GM12891 (cell line): ENCODE results near the gene PLSCR3.

Experiments used
- DNase-seq: peaks from one replicate; pipeline ENCODE4 v3.0.0; 2011; ENCODE audit warnings: low spot score; ENCODE audit not compliant: insufficient read length
- FAIRE-seq: peaks from 2 replicates; lab custom pipeline; 2011; peaks lifted over from hg19 to GRCh38; lab: Jason Lieb, UNC
- PAX5 ChIP-seq: IDR thresholded peaks from 2 replicates; pipeline ENCODE4 v1.6.1; 2011; ENCODE audit warnings: low read length, moderate library complexity, mild to moderate bottlenecking; ENCODE audit not compliant: insufficient read depth, severe bottlenecking
- POLR2A ChIP-seq: IDR thresholded peaks from 2 replicates; pipeline ENCODE4 v1.6.1; 2011; ENCODE audit warnings: low read depth, low read length, control low read depth
- POLR2AphosphoS5 ChIP-seq: IDR thresholded peaks from 2 replicates; pipeline ENCODE4 v1.6.1; 2011; ENCODE audit warnings: low read depth, low read length, control low read depth
- POU2F2 ChIP-seq: IDR thresholded peaks from 2 replicates; pipeline ENCODE4 v1.6.1; 2011; ENCODE audit warnings: low read depth, mild to moderate bottlenecking, control low read depth, low read length, moderate library complexity
- SPI1 ChIP-seq: IDR thresholded peaks from 2 replicates; pipeline ENCODE4 v1.6.1; 2011; ENCODE audit warnings: low read depth, low read length, control low read depth
- TAF1 ChIP-seq: IDR thresholded peaks from 2 replicates; pipeline ENCODE4 v1.6.1; 2011; ENCODE audit warnings: low read depth, low read length, control low read depth

Gene PLSCR3

DNA sequence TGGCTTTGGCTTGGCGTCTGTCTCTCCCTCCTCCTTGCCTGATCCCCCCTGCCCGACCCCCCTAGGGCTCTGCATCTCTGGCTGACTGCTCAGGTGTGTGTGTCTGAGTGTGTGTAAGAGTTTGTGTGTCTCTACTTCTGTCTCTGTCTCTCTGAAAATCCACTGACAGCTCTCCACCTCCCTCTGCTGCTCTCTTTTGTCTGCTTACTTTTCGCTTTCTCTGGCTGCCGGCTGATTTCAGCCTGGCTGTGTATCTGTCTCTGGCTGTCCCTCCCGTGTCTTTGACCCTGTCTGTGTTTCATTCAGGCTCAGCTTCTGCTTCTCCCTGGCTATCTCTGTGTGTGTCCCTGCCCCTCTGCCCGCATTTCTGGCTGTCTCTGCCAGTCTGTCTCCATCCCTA is 22.0 kb upstream of the PLSCR3 start:
- TF ChIP-seq POLR2AphosphoS5: no peak
- no peak for TF ChIP-seq SPI1
- TF ChIP-seq TAF1: no peak
- TF ChIP-seq POU2F2: no peak
- TF ChIP-seq PAX5: no peak
- TF ChIP-seq POLR2A: no peak
- no peak for DNase-seq
- no peak for FAIRE-seq

DNA sequence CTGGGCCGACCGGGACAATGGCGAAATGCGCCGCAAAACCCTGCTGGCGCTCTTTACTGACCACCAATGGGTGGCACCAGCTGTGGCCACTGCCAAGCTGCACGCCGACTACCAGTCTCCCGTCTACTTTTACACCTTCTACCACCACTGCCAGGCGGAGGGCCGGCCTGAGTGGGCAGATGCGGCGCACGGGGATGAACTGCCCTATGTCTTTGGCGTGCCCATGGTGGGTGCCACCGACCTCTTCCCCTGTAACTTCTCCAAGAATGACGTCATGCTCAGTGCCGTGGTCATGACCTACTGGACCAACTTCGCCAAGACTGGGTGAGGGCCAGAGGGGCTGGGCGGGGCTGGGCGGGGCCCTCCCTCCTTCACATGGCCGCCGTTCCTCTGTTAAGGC is 21.5 kb upstream of the PLSCR3 start:
- DNase-seq: no peak
- no peak for TF ChIP-seq POLR2A
- TF ChIP-seq PAX5: no peak
- no peak for TF ChIP-seq TAF1
- TF ChIP-seq POLR2AphosphoS5: no peak
- no peak for TF ChIP-seq POU2F2
- no peak for TF ChIP-seq SPI1
- FAIRE-seq: no peak

DNA sequence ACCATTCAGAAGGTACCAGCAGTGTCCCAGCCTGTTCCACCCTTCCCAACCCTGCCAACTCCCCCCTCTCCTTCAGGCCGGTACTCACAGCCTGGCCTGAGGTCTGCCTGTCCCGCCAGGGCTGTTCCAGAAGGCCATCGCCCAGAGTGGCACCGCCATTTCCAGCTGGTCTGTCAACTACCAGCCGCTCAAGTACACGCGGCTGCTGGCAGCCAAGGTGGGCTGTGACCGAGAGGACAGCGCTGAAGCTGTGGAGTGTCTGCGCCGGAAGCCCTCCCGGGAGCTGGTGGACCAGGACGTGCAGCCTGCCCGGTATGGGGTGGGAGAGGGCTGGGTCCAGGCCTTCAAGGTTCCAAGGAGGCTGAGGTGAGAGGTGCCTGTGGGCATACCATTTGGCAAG is 20.5 kb upstream of the PLSCR3 start:
- FAIRE-seq (no peak), DNase-seq (no peak)
- TF ChIP-seq SPI1 (no peak), POLR2AphosphoS5 (no peak)

DNA sequence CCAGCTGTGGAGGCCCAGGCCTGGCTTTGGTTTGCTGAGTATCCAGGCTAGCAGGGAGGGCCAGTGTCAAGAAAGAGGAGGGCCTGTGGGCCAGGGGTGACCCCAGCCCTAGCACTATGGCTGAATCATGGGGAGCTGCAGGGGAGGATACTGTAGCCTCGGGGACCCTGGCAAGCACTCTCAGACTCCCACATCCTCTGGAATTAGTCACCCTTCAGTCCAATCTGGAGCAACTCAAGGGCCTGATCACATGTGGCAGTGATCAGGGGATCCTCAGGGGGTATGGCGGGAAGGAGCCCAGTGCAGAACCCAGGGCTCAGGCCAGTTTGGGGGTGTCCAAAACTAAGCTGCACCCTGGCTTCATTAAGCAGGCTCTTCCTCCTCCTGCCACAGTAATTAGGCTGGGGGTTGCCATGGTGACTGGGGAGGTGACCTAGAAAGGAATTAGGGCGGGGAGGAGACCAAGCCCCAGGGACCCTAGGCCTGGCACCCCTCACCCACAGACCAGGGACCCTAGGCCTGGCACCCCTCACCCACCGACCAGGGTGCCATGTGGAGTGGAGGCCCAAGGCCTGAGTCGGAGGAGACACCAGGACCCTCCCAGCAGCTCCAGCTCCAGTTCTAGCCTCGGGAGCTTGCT is 19.1 kb upstream of the PLSCR3 start:
- TF ChIP-seq TAF1: no peak
- no peak for TF ChIP-seq SPI1
- TF ChIP-seq POLR2A: no peak
- TF ChIP-seq PAX5: no peak
- TF ChIP-seq POLR2AphosphoS5: no peak
- no peak for TF ChIP-seq POU2F2
- no peak for DNase-seq
- FAIRE-seq: no peak

DNA sequence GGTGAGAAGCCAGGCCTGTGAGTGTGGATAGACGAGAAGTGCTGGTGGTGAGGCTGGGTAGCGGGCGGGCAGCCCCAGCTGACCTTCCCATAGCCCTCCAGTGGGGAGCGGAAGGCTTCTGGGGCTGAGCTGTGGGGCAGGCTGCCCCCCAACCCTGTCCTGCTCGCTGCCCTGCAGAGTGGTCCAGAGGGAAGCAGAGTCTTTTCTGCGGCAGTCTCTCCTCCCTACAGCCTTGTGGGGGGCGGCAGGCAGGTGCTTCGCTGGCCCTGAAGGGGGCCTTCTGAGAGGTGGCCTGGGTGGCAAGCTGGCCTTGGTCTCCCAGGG is 17.1 kb upstream of the PLSCR3 start:
- DNase-seq (no peak), FAIRE-seq (no peak)
- TF ChIP-seq POLR2A (no peak), PAX5 (no peak), POU2F2 (no peak), POLR2AphosphoS5 (no peak), SPI1 (no peak), TAF1 (no peak)

DNA sequence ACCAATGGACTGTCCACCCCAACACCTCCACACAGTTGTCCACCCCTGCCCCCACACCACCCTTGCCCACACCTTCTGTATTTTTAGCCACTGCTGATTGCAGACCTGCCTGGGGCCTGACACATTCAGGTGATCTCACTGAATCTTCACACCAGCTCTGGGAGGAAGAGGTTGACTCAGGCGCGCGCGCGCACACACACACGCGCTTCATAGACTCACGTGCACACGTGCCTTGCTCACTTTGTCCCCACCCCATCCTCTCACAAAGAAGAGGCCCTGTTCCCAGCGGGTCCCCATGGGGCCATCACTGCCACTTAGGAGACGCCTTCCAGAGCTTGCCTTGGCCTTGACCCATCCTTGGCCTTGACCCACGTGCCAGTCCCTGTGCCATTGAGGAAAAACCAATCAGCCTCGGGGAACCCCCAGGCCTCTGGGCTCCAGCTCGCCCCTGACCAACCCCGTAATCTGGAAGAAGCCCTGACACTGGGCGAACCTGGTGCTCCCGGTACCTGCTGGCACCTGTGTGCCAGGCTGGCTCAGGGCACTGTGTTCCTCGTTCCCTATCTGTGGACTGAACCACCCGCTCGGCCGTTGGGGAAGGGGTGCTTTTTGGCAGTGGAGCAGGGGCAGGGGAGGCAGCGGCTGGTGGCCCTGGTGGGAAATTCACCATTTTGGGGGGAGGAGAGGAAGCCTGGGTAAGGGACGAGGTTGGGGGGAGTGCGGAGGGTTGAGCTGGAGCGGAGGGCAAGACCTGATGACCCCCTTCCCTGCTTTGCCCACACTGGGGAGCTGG is 16.5 kb upstream of the PLSCR3 start:
- DNase-seq (no peak), FAIRE-seq (no peak)
- TF ChIP-seq POLR2A (no peak), POU2F2 (no peak), PAX5 (no peak), POLR2AphosphoS5 (no peak), SPI1 (no peak), TAF1 (no peak)

DNA sequence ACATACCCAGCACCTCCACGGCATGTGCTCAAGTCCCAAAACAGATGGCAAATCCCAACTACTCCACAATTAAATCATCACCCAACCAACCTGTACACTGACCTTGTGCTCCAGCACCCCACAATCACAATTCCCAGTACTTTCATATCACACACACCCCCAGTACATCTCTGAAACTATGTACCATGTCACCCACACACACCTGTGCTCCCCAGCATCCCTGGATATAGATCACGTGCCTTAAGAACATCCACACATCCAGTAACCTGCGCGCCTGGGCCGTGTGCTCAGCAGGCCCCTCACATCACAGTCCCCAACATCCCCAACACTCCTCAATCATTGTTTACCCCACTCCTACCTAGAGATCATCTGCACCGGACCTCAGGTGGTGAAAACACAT is 15.4 kb upstream of the PLSCR3 start:
- TF ChIP-seq POLR2A (no peak), TAF1 (no peak), POU2F2 (no peak), POLR2AphosphoS5 (no peak), SPI1 (no peak), PAX5 (no peak)
- no peak for DNase-seq
- FAIRE-seq: no peak

DNA sequence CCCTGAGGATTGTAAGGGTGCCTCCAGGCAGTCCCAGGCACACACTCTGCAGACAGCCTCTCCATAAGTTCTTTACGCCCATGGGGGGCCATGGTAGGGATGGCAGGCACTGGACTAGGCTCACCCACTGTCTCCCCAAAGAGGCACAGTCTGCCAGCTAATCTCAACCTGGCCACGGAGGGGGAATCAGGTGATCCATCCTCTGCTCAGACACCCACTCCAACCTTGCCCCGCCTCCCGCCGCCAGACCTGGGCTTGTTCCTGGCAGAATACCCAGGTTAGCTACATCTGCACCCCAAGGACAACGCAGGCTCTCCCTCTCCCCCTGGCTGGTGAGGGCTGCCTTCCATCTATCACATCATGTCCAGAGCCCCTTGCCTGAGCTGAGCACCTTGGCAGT is 14.5 kb upstream of the PLSCR3 start:
- FAIRE-seq (no peak), DNase-seq (no peak)
- TF ChIP-seq POLR2A (no peak), PAX5 (no peak), TAF1 (no peak), POU2F2 (no peak), SPI1 (no peak), POLR2AphosphoS5 (no peak)

DNA sequence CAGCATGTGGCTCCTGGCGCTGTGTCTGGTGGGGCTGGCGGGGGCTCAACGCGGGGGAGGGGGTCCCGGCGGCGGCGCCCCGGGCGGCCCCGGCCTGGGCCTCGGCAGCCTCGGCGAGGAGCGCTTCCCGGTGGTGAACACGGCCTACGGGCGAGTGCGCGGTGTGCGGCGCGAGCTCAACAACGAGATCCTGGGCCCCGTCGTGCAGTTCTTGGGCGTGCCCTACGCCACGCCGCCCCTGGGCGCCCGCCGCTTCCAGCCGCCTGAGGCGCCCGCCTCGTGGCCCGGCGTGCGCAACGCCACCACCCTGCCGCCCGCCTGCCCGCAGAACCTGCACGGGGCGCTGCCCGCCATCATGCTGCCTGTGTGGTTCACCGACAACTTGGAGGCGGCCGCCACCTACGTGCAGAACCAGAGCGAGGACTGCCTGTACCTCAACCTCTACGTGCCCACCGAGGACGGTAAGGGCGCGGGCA is 14.0 kb upstream of the PLSCR3 start:
- TF ChIP-seq SPI1 (no peak), POLR2A (no peak), POU2F2 (no peak), TAF1 (no peak), PAX5 (no peak), POLR2AphosphoS5 (no peak)
- FAIRE-seq: no peak
- DNase-seq: no peak
